ENCODE data around the gene DNMBP. TPM values are rescaled to one million over a fixed set of nuclear protein-coding genes. Genes with fewer than 3 reads are reported as not detected.

DNMBP gene
- total and polyA plus RNA-seq, 2 of the 4 experiments (the other 2 are of a cell fraction): 10.9 to 13.6 TPM

DNA sequence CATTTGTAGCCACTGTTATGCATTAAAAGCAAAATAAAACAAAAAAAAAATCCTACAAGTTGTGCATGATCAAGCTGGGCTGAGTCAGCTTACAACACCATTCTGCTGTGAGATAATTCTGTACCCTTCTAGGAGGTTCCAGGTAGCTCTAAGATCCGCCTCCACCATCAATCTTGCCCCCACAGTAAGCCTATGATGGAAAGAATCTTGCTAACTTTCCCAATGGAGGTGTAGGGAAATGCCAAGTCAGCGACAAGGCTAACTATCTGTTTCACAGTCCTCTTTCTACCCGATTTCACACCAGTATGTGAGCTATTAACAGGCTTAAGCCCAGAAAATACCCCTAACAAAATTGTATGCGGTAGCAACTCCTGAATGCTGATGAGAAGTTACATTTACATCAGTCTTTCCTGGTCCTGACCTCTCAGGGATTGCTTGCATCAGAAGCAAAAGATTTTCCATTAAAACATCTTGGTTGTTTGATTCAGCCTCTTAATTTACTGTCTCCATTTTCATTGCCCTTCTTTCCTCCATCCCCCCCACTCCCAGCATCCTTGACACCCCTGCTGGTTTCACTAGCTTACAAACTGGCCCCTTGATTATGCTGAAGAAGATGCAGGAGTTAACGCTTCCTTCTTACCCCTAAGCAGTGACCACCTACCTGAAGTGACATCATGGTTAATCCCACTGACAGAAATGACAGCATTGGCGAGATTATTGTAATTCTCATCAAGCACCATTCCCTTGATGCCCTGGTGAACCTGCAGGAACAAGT, 44.1 kb upstream of the DNMBP start:
- Histone ChIP-seq H3K23ac (ENCODE audit: low read depth, low read length) (no peak overlapping the region), H3K9ac (ENCODE audit: low read depth, low read length) (no peak overlapping the region), H3K9me1 (ENCODE audit: insufficient read depth, low read length) (no peaks in the 10 kb centered on the region), H2AK9ac (replicated peaks; ENCODE audit: low read depth, low read length, poor library complexity) (no peak overlapping the region), H3K4me2 (ENCODE audit: low read depth, low read length) (no peak overlapping the region), H3K56ac (ENCODE audit: extremely low read depth, insufficient read depth, low read length) (no peak overlapping the region), H3K4me1 (ENCODE audit: control insufficient read depth, insufficient read depth, low read length) (no peaks in the 10 kb centered on the region), H3K36me3 (ENCODE audit: control insufficient read depth, insufficient read depth, low read length) (no peaks in the 10 kb centered on the region), H3K18ac (ENCODE audit: low read depth, low read length) (no peak overlapping the region), H3K27me3 (ENCODE audit: control insufficient read depth, insufficient read depth, low read length) (peaks cover 21% of the 10 kb centered on the region), H2BK120ac (ENCODE audit: low read depth, low read length) (no peak overlapping the region), H4K91ac (ENCODE audit: insufficient read depth, low read depth, low read length) (no peak overlapping the region), H3K27ac (ENCODE audit: insufficient read depth, low read length) (no peak overlapping the region), H2BK20ac (ENCODE audit: low read depth, low read length) (no peak overlapping the region), H3K9me3 (ENCODE audit: control insufficient read depth, insufficient read depth, low read length) (no peaks in the 10 kb centered on the region), H3K4me3 (ENCODE audit: insufficient read depth, low read depth, low read length) (no peak overlapping the region), H2AFZ (replicated peaks; ENCODE audit: low read length, poor library complexity) (no peak overlapping the region), H4K5ac (ENCODE audit: low read depth, low read length) (no peak overlapping the region), H4K8ac (ENCODE audit: low read depth in 2 of 2, low read length in 2 of 2) (no peak overlapping the region), H2BK5ac (ENCODE audit: low read depth, low read length, poor library complexity, severe bottlenecking) (no peak overlapping the region), H3K79me1 (ENCODE audit: low read depth in 1 of 2, low read length in 2 of 2) (no peaks in the 10 kb centered on the region), H3K14ac (replicated peaks; ENCODE audit: low read depth, low read length) (no peak overlapping the region), H2AK5ac (ENCODE audit: low read depth, low read length) (no peak overlapping the region), H2BK15ac (ENCODE audit: low read depth, low read length) (no peak overlapping the region), H3K4ac (ENCODE audit: low read depth, low read length) (no peak overlapping the region), H4K20me1 (ENCODE audit: insufficient read depth, low read length) (no peaks in the 10 kb centered on the region)
- no peak for TF ChIP-seq RFX5 (IDR thresholded peaks at IDR 0.05; ENCODE audit: low read depth, low read length)
- TF ChIP-seq MAZ (IDR thresholded peaks at IDR 0.05; ENCODE audit: borderline replicate concordance, low read depth, low read length): no peak
- TF ChIP-seq, protein P1, sequence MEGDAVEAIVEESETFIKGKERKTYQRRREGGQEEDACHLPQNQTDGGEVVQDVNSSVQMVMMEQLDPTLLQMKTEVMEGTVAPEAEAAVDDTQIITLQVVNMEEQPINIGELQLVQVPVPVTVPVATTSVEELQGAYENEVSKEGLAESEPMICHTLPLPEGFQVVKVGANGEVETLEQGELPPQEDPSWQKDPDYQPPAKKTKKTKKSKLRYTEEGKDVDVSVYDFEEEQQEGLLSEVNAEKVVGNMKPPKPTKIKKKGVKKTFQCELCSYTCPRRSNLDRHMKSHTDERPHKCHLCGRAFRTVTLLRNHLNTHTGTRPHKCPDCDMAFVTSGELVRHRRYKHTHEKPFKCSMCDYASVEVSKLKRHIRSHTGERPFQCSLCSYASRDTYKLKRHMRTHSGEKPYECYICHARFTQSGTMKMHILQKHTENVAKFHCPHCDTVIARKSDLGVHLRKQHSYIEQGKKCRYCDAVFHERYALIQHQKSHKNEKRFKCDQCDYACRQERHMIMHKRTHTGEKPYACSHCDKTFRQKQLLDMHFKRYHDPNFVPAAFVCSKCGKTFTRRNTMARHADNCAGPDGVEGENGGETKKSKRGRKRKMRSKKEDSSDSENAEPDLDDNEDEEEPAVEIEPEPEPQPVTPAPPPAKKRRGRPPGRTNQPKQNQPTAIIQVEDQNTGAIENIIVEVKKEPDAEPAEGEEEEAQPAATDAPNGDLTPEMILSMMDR (conservative IDR thresholded peaks at IDR 0.05; ENCODE audit: low read depth, low read length): no peak
- TF ChIP-seq MXI1 (IDR thresholded peaks at IDR 0.05; ENCODE audit: borderline replicate concordance, low read depth, low read length): no peak
- TF ChIP-seq, protein P2, sequence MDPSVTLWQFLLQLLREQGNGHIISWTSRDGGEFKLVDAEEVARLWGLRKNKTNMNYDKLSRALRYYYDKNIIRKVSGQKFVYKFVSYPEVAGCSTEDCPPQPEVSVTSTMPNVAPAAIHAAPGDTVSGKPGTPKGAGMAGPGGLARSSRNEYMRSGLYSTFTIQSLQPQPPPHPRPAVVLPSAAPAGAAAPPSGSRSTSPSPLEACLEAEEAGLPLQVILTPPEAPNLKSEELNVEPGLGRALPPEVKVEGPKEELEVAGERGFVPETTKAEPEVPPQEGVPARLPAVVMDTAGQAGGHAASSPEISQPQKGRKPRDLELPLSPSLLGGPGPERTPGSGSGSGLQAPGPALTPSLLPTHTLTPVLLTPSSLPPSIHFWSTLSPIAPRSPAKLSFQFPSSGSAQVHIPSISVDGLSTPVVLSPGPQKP (IDR thresholded peaks at IDR 0.05; ENCODE audit: borderline replicate concordance, low read depth, low read length): no peak
- TF ChIP-seq POLR2A (IDR thresholded peaks at IDR 0.05; ENCODE audit: low read depth, low read length): no peak
- no peak for TF ChIP-seq CHD1 (IDR thresholded peaks at IDR 0.05; ENCODE audit: low read depth, low read length)
- TF ChIP-seq RAD21 (IDR thresholded peaks at IDR 0.05; ENCODE audit: low read length): no peak
- TF ChIP-seq BHLHE40 (IDR thresholded peaks at IDR 0.05; ENCODE audit: low read depth, low read length): no peak
- no peak for TF ChIP-seq NFE2L2 (IDR thresholded peaks at IDR 0.05; ENCODE audit: low read depth, low read length)
- no peak for TF ChIP-seq FOS (IDR thresholded peaks at IDR 0.05; ENCODE audit: low read depth, low read length)
- no peak for TF ChIP-seq RCOR1 (IDR thresholded peaks at IDR 0.05; ENCODE audit: insufficient replicate concordance, low read length)
- no peak for TF ChIP-seq SMC3 (IDR thresholded peaks at IDR 0.05; ENCODE audit: low read depth, low read length)
- no peak for TF ChIP-seq MAFK (IDR thresholded peaks at IDR 0.05; ENCODE audit: low read depth, low read length)
- TF ChIP-seq CEBPB (IDR thresholded peaks at IDR 0.05; ENCODE audit: low read depth, low read length): no peak
- TF ChIP-seq, protein P3, sequence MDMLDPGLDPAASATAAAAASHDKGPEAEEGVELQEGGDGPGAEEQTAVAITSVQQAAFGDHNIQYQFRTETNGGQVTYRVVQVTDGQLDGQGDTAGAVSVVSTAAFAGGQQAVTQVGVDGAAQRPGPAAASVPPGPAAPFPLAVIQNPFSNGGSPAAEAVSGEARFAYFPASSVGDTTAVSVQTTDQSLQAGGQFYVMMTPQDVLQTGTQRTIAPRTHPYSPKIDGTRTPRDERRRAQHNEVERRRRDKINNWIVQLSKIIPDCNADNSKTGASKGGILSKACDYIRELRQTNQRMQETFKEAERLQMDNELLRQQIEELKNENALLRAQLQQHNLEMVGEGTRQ (IDR thresholded peaks at IDR 0.05; ENCODE audit: low read depth, low read length): no peak
- POLR2A ChIA-PET (ENCODE audit: unreplicated experiment): no interaction called here
- BruUV-seq (replicated peaks): no TSS peak
- CTCF ChIA-PET: interaction anchor here (0.7 to 1.7 kb wide), 2 partner anchors 8 to 109 kb away, joined by 4 to 6 read pairs; no protein-coding TSS in a partner anchor
- DNase-seq: no peak
- no CpG with 5 or more reads among the region's 6 CpGs for WGBS, 2 experiments (ENCODE audit: extremely low coverage in 2 of 2, insufficient read length in 1 of 2)
- no peak for ATAC-seq (ENCODE audit: low read depth)
- intact Hi-C loops (cut with micrococcal nuclease): no loop called here
- in situ Hi-C loops (cut with MboI; ENCODE audit: low sequenced_read_pairs): no loop called here
- dilution Hi-C loops (cut with HindIII; ENCODE audit: low sequenced_read_pairs, unreplicated experiment): no loop called here
